OCI-LY1 (cell line): ENCODE results near the gene IL36B.

Experiments used
- H2AFZ ChIP-seq: fragments of 200-600 bp; sonication (generic), shearing (Covaris generic); 2 replicates; pipeline ENCODE4 v1.6.0; 2014; ENCODE audit warnings: antibody characterized with exemption, mild to moderate bottlenecking, low read length
- H3F3A ChIP-seq: fragments of 200-600 bp; sonication (generic), shearing (Covaris generic); 2 replicates; pipeline ENCODE4 v1.6.0; 2014; ENCODE audit warnings: mild to moderate bottlenecking, antibody characterized with exemption, low read length, moderate library complexity; ENCODE audit not compliant: insufficient read depth
- H3K27ac ChIP-seq: fragments of 200-600 bp; sonication (generic); 2 replicates; pipeline ENCODE4 v1.5.1; 2014; ENCODE audit warnings: low read length, mixed run types, mild to moderate bottlenecking, low read depth; ENCODE audit not compliant: poor library complexity, severe bottlenecking
- H3K27me3 ChIP-seq: fragments of 200-600 bp; sonication (generic); 2 replicates; pipeline ENCODE4 v1.6.0; 2014; ENCODE audit warnings: antibody characterized with exemption, mild to moderate bottlenecking, low read length, moderate library complexity; ENCODE audit not compliant: insufficient read depth
- H3K36me3 ChIP-seq: fragments of 200-600 bp; sonication (generic); 2 replicates; pipeline ENCODE4 v1.6.1; 2014; ENCODE audit warnings: mild to moderate bottlenecking, antibody characterized with exemption, low read length, moderate library complexity, mixed read lengths; ENCODE audit not compliant: insufficient read depth
- H3K4me1 ChIP-seq: fragments of 200-600 bp; sonication (generic); 2 replicates; pipeline ENCODE4 v1.5.1; 2014; ENCODE audit warnings: mild to moderate bottlenecking, low read length, moderate library complexity; ENCODE audit not compliant: insufficient read depth, severe bottlenecking
- H3K4me2 ChIP-seq: fragments of 200-600 bp; sonication (generic), shearing (Covaris generic); 2 replicates; pipeline ENCODE4 v1.6.1; 2014; ENCODE audit warnings: low read length
- H3K4me3 ChIP-seq: fragments of 200-600 bp; sonication (generic); 2 replicates; pipeline ENCODE4 v1.5.1; 2014; ENCODE audit warnings: low read length, low read depth, mild to moderate bottlenecking, mixed read lengths; ENCODE audit not compliant: poor library complexity, severe bottlenecking
- H3K79me2 ChIP-seq: fragments of 200-600 bp; shearing (Covaris generic); 2 replicates; pipeline ENCODE4 v1.6.1; 2016; ENCODE audit warnings: mixed run types, low read length, mixed read lengths; ENCODE audit not compliant: insufficient read depth
- H3K9ac ChIP-seq: fragments of 200-600 bp; sonication (generic), shearing (Covaris generic); 2 replicates; pipeline ENCODE4 v1.6.1; 2014; ENCODE audit warnings: mild to moderate bottlenecking, low read length, mixed read lengths
- H3K9me2 ChIP-seq: fragments of 200-600 bp; sonication (generic), shearing (Covaris generic); 2 replicates; pipeline ENCODE4 v1.6.1; 2014; ENCODE audit warnings: low read depth, mild to moderate bottlenecking, low read length, mixed read lengths
- H3K9me3 ChIP-seq: fragments of 200-600 bp; shearing (Covaris generic); 2 replicates; pipeline ENCODE4 v1.6.1; 2014; ENCODE audit warnings: low read length, mixed read lengths
- H4K20me1 ChIP-seq: fragments of 200-600 bp; sonication (generic), shearing (Covaris generic); 2 replicates; pipeline ENCODE4 v1.6.0; 2016; ENCODE audit warnings: mild to moderate bottlenecking, low read length; ENCODE audit not compliant: insufficient read depth
- EZH2 ChIP-seq: fragments of 200-600 bp; sonication (generic), shearing (Covaris generic); IDR thresholded peaks from 2 replicates; pipeline ENCODE4 v1.8.0; 2017; ENCODE audit warnings: borderline replicate concordance, mixed run types, mild to moderate bottlenecking, antibody characterized with exemption, low read length, moderate library complexity, mixed read lengths
- TF ChIP-seq, protein P1 (sequence below): fragments of 200-600 bp; sonication (generic), shearing (Covaris generic); IDR thresholded peaks from 2 replicates; pipeline ENCODE4 v1.5.1; 2017; ENCODE audit warnings: mild to moderate bottlenecking, antibody characterized with exemption, low read length, moderate library complexity, mixed read lengths

The IL36B gene

DNA sequence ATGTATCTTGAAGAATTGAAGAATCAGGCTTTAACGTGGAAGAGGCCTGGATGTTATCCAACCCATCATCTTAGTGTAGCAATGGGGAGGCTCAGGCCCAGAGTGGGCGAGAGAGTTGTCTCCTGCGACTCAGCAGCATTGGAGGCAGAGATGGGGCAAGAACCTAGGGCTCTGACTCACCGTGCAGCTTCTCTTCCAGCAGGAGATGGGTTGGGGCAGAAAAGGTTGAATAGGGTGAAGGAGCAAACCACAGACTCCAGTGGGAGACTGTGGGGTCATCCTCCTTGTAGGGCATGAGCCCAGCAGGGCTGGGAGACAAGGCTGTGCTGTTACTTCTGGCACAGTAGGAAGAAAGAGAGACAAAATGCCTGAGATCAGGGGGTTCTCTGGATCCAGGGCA is 7.7 kb upstream of the IL36B start:
- Histone ChIP-seq H3K4me2 (no peak overlapping the region), H3K36me3 (no peaks in the 10 kb centered on the region), H3K4me1 (no peaks in the 10 kb centered on the region), H3K79me2 (no peaks in the 10 kb centered on the region), H2AFZ (no peak overlapping the region), H3K9me2 (no peaks in the 10 kb centered on the region), H3F3A (no peaks in the 10 kb centered on the region), H3K4me3 (no peak overlapping the region), H3K27ac (no peak overlapping the region), H4K20me1 (no peaks in the 10 kb centered on the region), H3K9me3 (no peaks in the 10 kb centered on the region), H3K27me3 (no peaks in the 10 kb centered on the region), H3K9ac (no peak overlapping the region)
- TF ChIP-seq, protein P1, sequence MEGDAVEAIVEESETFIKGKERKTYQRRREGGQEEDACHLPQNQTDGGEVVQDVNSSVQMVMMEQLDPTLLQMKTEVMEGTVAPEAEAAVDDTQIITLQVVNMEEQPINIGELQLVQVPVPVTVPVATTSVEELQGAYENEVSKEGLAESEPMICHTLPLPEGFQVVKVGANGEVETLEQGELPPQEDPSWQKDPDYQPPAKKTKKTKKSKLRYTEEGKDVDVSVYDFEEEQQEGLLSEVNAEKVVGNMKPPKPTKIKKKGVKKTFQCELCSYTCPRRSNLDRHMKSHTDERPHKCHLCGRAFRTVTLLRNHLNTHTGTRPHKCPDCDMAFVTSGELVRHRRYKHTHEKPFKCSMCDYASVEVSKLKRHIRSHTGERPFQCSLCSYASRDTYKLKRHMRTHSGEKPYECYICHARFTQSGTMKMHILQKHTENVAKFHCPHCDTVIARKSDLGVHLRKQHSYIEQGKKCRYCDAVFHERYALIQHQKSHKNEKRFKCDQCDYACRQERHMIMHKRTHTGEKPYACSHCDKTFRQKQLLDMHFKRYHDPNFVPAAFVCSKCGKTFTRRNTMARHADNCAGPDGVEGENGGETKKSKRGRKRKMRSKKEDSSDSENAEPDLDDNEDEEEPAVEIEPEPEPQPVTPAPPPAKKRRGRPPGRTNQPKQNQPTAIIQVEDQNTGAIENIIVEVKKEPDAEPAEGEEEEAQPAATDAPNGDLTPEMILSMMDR = no peak
- TF ChIP-seq EZH2 = no peak

DNA sequence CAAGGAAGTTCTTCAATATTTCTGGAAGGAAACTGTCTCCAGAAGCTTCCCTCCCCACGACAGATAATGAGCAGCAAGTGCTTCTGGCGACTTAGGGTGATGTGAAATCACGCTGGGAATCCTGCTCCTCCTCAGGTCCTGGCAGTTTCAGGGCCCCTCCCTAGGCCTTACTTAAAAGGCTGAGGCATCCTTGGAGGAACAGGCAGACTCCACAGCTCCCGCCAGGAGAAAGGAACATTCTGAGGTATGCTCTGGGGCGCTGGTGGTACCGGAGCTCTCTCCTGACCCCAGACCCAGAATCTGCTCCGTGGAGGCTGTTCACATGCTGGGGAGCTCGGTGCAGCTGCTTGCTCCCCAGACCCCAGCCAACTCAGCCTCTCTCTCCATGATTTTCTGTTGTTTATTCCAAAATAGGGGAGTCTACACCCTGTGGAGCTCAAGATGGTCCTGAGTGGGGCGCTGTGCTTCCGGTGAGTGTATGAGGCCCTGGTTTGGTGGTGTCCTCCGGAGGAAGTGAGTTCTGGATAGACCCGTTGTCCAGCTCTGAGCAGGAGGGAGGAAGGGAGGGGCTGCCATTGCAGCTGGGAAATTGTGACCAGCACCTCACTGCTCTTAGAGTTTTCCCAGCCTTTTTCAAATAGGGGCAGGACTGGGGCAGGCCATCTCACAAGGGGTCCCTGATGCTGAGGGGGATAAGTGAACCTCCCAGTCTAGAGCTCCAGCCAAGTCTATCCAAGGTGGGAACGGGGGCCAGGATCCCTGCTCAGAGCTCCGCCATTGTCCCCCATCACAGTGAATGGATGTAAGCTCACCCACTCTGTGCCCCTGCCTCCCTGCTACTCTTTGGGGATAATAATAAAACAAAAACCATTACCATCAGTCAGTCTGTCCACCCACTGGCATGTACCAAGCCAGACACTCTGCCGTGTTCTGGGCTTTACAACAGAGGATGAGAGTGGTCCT is 6.6 kb upstream of the IL36B start, which contains the start of gene IL36RN:
Gene IL36RN (plus strand): TSS at position 201 of the 963 bp plus-strand sequence. CDS start 241 bp downstream, at position 442.
- no peak within 1 kb of the TSS for H3K4me3 ChIP-seq
- H3K9me3 ChIP-seq = no peaks in the 10 kb centered on the region
- TF ChIP-seq, protein P1 = no peak
- TF ChIP-seq EZH2 = no peak
- H3K9ac ChIP-seq = no peak within 1 kb of the TSS
- H3K27me3 ChIP-seq = no peaks in the 10 kb centered on the region
- H3K36me3 ChIP-seq = no peaks in the 10 kb centered on the region
- no peaks in the 10 kb centered on the region for H3K9me2 ChIP-seq
- H3K4me2 ChIP-seq = no peak within 1 kb of the TSS
- H2AFZ ChIP-seq = no peak within 1 kb of the TSS
- no peaks in the 10 kb centered on the region for H3K4me1 ChIP-seq
- no peaks in the 10 kb centered on the region for H3F3A ChIP-seq
- no peaks in the 10 kb centered on the region for H3K79me2 ChIP-seq
- no peaks in the 10 kb centered on the region for H4K20me1 ChIP-seq
- H3K27ac ChIP-seq = no peak within 1 kb of the TSS

DNA sequence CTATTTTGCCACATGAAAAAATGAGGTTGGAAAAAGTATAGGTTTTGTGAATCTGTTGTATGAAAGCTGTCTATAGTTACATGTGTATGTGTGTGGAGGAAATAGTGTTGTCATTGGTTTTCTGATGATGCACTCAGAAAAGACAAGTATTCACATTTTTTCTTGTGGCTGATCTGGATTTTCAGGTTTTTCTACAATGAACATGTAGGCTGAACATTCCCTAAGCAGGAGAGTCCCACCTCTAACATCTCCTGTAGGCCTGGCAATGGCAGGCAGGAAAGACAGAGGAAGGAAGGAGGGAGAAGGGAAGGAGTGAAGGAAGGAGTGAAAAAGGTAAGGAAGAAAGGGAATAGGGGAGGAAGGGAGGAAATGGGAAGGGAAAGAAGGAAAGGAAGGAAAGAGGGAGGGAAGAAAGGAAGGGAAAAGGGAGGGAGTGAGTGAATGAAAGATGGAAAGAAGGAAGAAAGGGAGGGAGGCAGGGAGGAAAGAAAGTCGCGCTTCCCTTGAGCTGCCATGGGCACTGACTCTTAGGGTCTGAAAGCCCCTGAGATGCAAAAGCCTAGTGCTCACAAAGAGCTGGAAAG is 5.8 kb upstream of the IL36B start:
- no peaks in the 10 kb centered on the region for H3K9me2 ChIP-seq
- H4K20me1 ChIP-seq = no peaks in the 10 kb centered on the region
- H3K36me3 ChIP-seq = no peaks in the 10 kb centered on the region
- H3F3A ChIP-seq = no peaks in the 10 kb centered on the region
- no peak overlapping the region for H3K9ac ChIP-seq
- TF ChIP-seq EZH2 = no peak
- TF ChIP-seq, protein P1 = no peak
- no peaks in the 10 kb centered on the region for H3K4me1 ChIP-seq
- H3K4me2 ChIP-seq = no peak overlapping the region
- no peaks in the 10 kb centered on the region for H3K79me2 ChIP-seq
- no peaks in the 10 kb centered on the region for H3K9me3 ChIP-seq
- no peak overlapping the region for H3K4me3 ChIP-seq
- no peaks in the 10 kb centered on the region for H3K27me3 ChIP-seq
- no peak overlapping the region for H3K27ac ChIP-seq
- no peak overlapping the region for H2AFZ ChIP-seq
